Muscle of arm (tissue), 12 donors: ENCODE results near the gene MVB12B. TPM values are rescaled to one million over a fixed set of nuclear protein-coding genes. Genes with fewer than 3 reads are reported as not detected.

ENCODE experiments used
- DNase-seq: peaks from one replicate; pipeline ENCODE4 v3.0.0-alpha.2; 2013
- polyA plus RNA-seq, 12 donors: library from polyadenylated mRNA; unstranded; fragments of 120-200 nt; gene quantifications; one replicate each; pipeline ENCODE4 v1.2.1, GENCODE V29; 2013; ENCODE audit not compliant: insufficient read length in 12 of 12

MVB12B gene
- polyA plus RNA-seq, 12 donors, result 9.8 to 24.5 (median 16.3) TPM; not detected in 1

GRCh38 chr9:126490871-126491567 lies 164.4 kb downstream of the MVB12B start:
- peak; percentile 86 for DNase-seq

GRCh38 chr9:126491568-126491879 lies 164.9 kb downstream of the MVB12B start:
- DNase-seq, result no peak

GRCh38 chr9:126491949-126492348 lies 165.3 kb downstream of the MVB12B start:
- no peak for DNase-seq

- DNase-seq, result no peak
Observed at GRCh38 chr9:126494264-126494663, 167.6 kb downstream of the MVB12B start.

- DNase-seq, result no peak
Observed at GRCh38 chr9:126494746-126495145, 168.1 kb downstream of the MVB12B start.

GRCh38 chr9:126495411-126496180 lies 169.0 kb downstream of the MVB12B start:
- no peak for DNase-seq

- DNase-seq, result no peak
Observed at GRCh38 chr9:126496181-126496576, 169.6 kb downstream of the MVB12B start.

GRCh38 chr9:126496781-126497659 lies 170.4 kb downstream of the MVB12B start:
- DNase-seq, result no peak

GRCh38 chr9:126497660-126498275 lies 171.1 kb downstream of the MVB12B start:
- DNase-seq, result no peak

- DNase-seq, result no peak
Observed at GRCh38 chr9:126498331-126498730, 171.7 kb downstream of the MVB12B start.

GRCh38 chr9:126499005-126499910 lies 172.6 kb downstream of the MVB12B start:
- DNase-seq, result no peak

- no peak for DNase-seq
Observed at GRCh38 chr9:126499911-126500599, 173.4 kb downstream of the MVB12B start.

- peak; percentile 87 for DNase-seq
Observed at GRCh38 chr9:126500600-126501382, 174.2 kb downstream of the MVB12B start.

GRCh38 chr9:126501383-126502331 lies 175.0 kb downstream of the MVB12B start:
- DNase-seq, result no peak

- DNase-seq, result no peak
Observed at GRCh38 chr9:126502417-126503332, 176.0 kb downstream of the MVB12B start.

- DNase-seq, result no peak
Observed at GRCh38 chr9:126503333-126504085, 176.9 kb downstream of the MVB12B start.
